Thymus (tissue), 11 donors: ENCODE measurements around the gene RPL38. TPM values are rescaled to one million over a fixed set of nuclear protein-coding genes. Genes with fewer than 3 reads are reported as not detected.

Experiments
- DNase-seq, 9 donors: peaks; one replicate each; pipeline ENCODE4 v3.0.0-alpha.2; 2013; ENCODE audit warnings: low spot score in 9 of 9, low read depth in 6 of 9, missing footprints in 1 of 9
- H3K27ac ChIP-seq, 2 donors: one replicate each; pipeline ENCODE4 v1.5.1; 2013; ENCODE audit warnings: control low read depth in 1 of 2, low read depth in 1 of 2, low read length in 1 of 2, mild to moderate bottlenecking in 1 of 2, moderate library complexity in 1 of 2
- H3K27me3 ChIP-seq, 2 donors: one replicate each; pipeline ENCODE4 v1.5.1; 2013; ENCODE audit warnings: low read length in 1 of 2; ENCODE audit not compliant: control insufficient read depth in 2 of 2, insufficient read depth in 1 of 2
- H3K36me3 ChIP-seq, 2 donors: one replicate each; pipeline ENCODE4 v1.5.1; 2013; ENCODE audit warnings: low read length in 1 of 2, mild to moderate bottlenecking in 1 of 2, moderate library complexity in 1 of 2; ENCODE audit not compliant: control insufficient read depth in 2 of 2, insufficient read depth in 2 of 2
- H3K4me1 ChIP-seq, 2 donors: one replicate each; pipeline ENCODE4 v1.5.1; 2013; ENCODE audit warnings: low read length in 2 of 2; ENCODE audit not compliant: control insufficient read depth in 2 of 2, insufficient read depth in 2 of 2
- H3K4me3 ChIP-seq, 2 donors: one replicate each; pipeline ENCODE4 v1.5.1; 2013; ENCODE audit warnings: low read length in 2 of 2, control low read depth in 1 of 2, mild to moderate bottlenecking in 1 of 2
- H3K9me3 ChIP-seq, 2 donors: one replicate each; pipeline ENCODE4 v1.5.1; 2013; ENCODE audit warnings: low read length in 1 of 2, mild to moderate bottlenecking in 1 of 2; ENCODE audit not compliant: control insufficient read depth in 2 of 2, insufficient read depth in 1 of 2
- WGBS: extraction: QIAGEN DNeasy Blood & Tissue Kit; methylation state at CpG from one replicate; pipeline ENCODE4 v1.1.7; 2013; 5-methylcytosine and 5-hydroxymethylcytosine counted together
- polyA plus RNA-seq: library from polyadenylated mRNA; stranded (reverse); fragments of 200-250 nt; gene quantifications from one replicate; pipeline ENCODE4 v1.2.3, GENCODE V29; 2013
- total RNA-seq: library from RNA; stranded (reverse); fragments of 120-200 nt; gene quantifications from one replicate; pipeline ENCODE4 v1.2.4, GENCODE V29; 2013
- donor health status: healthy.

The RPL38 gene
- total and polyA plus RNA-seq, 2 donors = 2,116 to 3,433 TPM

DNA sequence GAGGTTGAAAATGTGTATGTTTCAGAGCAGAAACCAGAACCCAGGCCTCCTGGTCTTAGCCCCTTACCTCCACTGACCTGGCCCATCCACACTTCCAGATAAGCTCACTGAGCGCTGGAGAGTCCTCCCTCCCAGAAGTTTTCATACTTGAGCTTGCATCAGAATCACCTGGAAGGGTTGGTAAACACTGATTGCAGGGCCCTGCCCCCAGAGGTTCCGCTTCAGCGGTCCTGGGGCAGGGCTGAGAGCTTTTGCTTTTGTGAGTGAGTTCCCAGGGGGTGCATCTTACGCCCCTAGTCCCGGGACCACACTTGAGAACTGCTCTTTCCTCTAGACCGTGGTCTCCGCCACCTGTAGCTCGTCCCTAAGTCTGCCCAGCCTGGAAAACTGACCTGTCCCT, 30.5 kb downstream of the RPL38 start:
- H3K36me3 ChIP-seq = peaks cover 0 to 3% of the 10 kb centered on the region in 2 donors

DNA sequence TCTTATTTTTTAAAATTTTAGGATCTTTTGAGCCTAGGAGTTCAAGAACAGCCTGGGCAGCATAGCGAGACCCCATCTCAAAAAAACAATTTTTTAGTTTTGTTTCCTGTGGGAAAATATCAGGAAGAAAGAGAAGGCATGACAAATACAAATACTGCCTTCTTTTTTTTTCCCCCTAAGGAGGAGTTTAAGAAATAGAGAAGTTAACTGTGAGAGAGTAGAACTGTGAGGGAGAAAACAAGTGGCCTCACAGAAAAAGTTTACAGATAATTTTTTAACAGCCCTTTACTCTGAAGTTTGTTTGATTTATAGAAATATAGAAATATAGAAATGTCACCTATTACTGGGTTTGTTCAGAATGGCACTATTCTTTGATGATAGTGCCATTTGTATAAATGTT, 31.0 kb downstream of the RPL38 start:
- DNase-seq = no peak
- WGBS = 89% methylated on average over 1 of the region's 1 CpG
- Histone ChIP-seq H3K9me3 (no peaks in the 10 kb centered on the region), H3K4me3 (no peak overlapping the region), H3K27ac (no peak overlapping the region), H3K36me3 (peaks cover 0 to 3% of the 10 kb centered on the region in 2 donors), H3K4me1 (peaks cover 3 to 16% of the 10 kb centered on the region in 2 donors), H3K27me3 (no peaks in the 10 kb centered on the region)

More for the DNA sequence above, 30.5 kb downstream of the RPL38 start:
- no peak for DNase-seq
- no peak overlapping the region for H3K27ac ChIP-seq
- H3K27me3 ChIP-seq = no peaks in the 10 kb centered on the region
- H3K4me1 ChIP-seq = peaks cover 3 to 16% of the 10 kb centered on the region in 2 donors
- no peaks in the 10 kb centered on the region for H3K9me3 ChIP-seq
- WGBS = 90% methylated on average over 8 of the region's 8 CpGs
- no peak overlapping the region for H3K4me3 ChIP-seq

DNA sequence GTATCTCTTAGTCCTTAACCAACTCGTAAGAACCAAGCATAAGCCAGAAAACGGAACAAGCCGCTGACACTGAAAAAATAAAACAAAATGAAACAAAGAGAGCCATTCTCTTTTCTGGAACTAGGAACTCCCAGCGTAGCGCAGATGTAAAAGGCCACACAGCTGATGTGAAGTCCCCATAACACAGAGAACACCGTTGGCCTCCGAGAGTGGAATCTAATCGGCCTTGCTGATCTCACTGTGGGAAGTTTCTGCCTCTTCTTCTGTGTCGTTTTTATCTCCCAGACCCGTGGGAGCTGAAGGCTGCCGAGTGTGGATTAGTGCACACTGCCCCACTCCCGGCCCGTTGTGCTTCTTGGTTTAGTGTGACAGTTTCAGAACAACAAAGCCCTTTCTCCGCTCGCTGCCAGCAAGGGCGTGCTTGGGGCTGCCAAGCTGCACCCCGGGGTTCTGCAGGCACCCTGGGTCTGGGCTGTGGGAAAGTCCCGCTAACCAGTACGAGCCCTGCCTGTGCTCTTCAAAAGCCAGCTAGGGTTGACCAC, 31.6 kb downstream of the RPL38 start:
- peak in 1 of 9 donors; percentile 49 for DNase-seq
- 51% methylated on average over 19 of the region's 19 CpGs for WGBS
- no peak overlapping the region for H3K4me3 ChIP-seq
- H3K27ac ChIP-seq = peak overlapping the region; percentile 29 to 66
- no peaks in the 10 kb centered on the region for H3K27me3 ChIP-seq
- H3K36me3 ChIP-seq = peaks cover 0 to 3% of the 10 kb centered on the region in 2 donors
- no peaks in the 10 kb centered on the region for H3K9me3 ChIP-seq
- H3K4me1 ChIP-seq = peaks cover 3 to 16% of the 10 kb centered on the region in 2 donors

DNA sequence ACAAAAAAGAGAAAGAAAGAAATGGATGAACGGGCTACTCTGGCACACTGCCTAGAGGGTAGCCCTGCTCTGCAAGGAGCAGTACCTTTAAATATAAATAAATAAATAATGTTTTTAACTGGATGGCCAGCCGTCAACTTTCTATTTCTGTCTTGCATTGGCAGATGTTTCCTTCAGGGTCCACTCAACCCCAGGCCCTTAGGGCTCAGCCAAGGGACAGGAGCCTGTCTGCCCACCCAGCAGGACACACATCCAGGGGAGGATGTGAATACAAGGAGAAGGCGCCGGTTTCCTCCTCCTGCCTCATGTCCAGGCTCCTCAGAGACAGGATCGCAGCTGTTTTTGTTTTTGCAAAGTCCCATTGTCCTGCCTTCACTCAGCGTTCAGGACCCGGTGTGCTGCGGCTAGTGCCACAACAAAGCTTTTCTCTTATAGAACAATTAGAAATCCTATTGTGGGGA, 32.5 kb downstream of the RPL38 start:
- H3K27ac ChIP-seq = no peak overlapping the region
- no peaks in the 10 kb centered on the region for H3K9me3 ChIP-seq
- DNase-seq = no peak
- H3K27me3 ChIP-seq = no peaks in the 10 kb centered on the region
- peaks cover 3 to 18% of the 10 kb centered on the region in 2 donors for H3K4me1 ChIP-seq
- peaks cover 0 to 3% of the 10 kb centered on the region in 2 donors for H3K36me3 ChIP-seq
- no peak overlapping the region for H3K4me3 ChIP-seq
- WGBS = 95% methylated on average over 8 of the region's 8 CpGs

DNA sequence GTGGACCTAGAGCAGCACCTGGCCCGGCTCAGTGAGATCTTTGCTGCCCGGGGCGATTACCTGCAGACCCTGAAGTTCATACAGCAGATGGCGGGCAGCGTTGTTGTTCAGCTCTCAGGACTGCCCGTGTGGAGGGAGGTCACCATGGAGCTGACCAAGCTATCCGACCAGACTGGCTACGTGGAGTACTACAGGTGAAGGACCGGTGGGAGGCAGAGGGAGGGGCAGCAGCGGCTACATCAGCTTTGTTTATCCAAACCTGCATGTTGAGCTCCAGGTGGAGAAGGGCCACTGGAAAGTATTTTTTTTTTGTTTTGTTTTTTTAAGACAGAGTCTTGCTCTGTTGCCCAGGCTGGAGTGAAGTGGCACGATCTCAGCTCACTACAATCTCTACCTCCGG, 33.8 kb downstream of the RPL38 start:
- Histone ChIP-seq H3K4me3 (no peak overlapping the region), H3K27ac (no peak overlapping the region), H3K27me3 (no peaks in the 10 kb centered on the region), H3K4me1 (peaks cover 3 to 18% of the 10 kb centered on the region in 2 donors), H3K9me3 (no peaks in the 10 kb centered on the region), H3K36me3 (peaks cover 0 to 3% of the 10 kb centered on the region in 2 donors)
- 97% methylated on average over 12 of the region's 12 CpGs for WGBS
- DNase-seq = no peak

DNA sequence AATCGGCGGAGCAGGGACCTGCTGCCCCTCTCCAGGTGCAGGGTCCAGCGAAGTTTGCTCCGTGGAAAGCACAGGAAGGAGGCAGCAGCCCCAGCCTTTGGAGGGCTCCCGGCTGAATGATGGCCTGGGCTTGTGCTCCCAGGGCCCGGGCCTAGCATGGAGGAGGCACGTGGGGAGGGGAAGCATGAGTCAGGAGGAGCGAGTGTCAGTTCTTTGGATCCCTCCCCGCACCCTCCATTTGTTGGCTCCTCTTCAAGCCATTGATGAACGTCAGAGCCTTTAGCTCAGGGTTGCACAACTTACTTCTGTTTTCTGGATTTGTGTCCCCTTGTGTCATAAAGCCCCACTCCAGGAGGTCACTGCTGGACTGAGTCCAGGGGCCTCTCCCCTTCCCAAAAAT, 35.7 kb downstream of the RPL38 start:
- DNase-seq = no peak
- peaks cover 3 to 16% of the 10 kb centered on the region in 2 donors for H3K4me1 ChIP-seq
- WGBS = 94% methylated on average over 10 of the region's 10 CpGs
- H3K4me3 ChIP-seq = no peak overlapping the region
- H3K27me3 ChIP-seq = no peaks in the 10 kb centered on the region
- H3K9me3 ChIP-seq = no peaks in the 10 kb centered on the region
- H3K27ac ChIP-seq = no peak overlapping the region
- H3K36me3 ChIP-seq = peaks cover 0 to 3% of the 10 kb centered on the region in 2 donors

DNA sequence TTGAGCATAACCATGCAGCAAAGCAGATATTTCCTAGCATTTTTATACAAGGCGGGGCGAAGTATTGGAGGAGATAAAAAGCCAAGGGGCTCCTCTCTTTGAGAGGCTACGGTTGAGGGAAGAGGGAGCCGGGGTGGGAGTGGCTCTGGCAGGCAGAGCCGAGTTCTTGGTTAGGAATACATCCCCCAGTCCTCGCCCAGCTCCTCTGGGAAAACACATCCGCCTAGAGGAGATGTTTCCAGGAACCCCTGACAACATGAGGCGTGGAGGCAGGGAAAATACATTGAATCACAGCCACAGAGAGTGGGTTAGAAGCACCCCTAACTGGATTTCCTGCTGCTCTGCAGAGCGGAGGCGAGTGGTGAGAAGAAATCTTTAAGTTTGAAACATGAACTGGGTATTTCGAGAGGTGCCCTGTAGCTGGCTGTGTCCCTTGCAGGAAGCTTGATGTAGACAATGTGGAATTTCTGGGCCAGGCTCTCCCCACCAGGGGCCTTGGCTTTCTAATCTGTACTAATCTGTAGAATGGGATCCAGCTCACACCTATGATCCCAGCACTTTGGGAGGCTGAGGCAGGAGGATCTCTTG, 37.2 kb downstream of the RPL38 start:
- peaks cover 0 to 6% of the 10 kb centered on the region in 2 donors for H3K4me1 ChIP-seq
- no peaks in the 10 kb centered on the region for H3K27me3 ChIP-seq
- no peak for DNase-seq
- H3K9me3 ChIP-seq = no peaks in the 10 kb centered on the region
- peaks cover 0 to 3% of the 10 kb centered on the region in 2 donors for H3K36me3 ChIP-seq
- H3K4me3 ChIP-seq = no peak overlapping the region
- H3K27ac ChIP-seq = peak overlapping the region in 1 of 2 donors; percentile 41
- WGBS = 95% methylated on average over 11 of the region's 11 CpGs

DNA sequence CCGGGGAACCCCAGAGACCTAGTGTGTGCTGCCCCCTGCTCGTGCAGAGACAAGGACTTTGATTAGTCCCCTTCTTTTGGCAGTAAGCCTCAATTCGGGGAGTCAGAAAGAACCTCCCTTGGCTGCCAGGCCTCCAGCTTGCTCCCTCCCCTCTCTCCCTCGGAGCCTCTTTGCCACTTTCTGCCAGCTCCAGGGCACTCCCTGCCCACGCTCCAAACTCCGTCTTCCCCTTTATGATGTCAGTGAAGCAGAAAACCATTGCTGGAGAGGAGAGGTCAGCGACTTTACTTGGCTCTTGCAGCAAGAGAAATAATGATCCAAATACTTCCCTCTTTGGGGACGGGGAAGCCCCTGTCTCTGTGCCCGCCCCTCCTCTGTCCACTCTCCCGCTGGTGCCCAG, 38.0 kb downstream of the RPL38 start:
- Histone ChIP-seq H3K36me3 (peaks cover 0 to 3% of the 10 kb centered on the region in 2 donors), H3K4me1 (peaks cover 0 to 3% of the 10 kb centered on the region in 2 donors), H3K27ac (peak overlapping the region in 1 of 2 donors; percentile 60), H3K4me3 (no peak overlapping the region), H3K27me3 (no peaks in the 10 kb centered on the region), H3K9me3 (peaks cover 0 to 2% of the 10 kb centered on the region in 2 donors)
- DNase-seq = no peak
- 91% methylated on average over 10 of the region's 10 CpGs for WGBS

DNA sequence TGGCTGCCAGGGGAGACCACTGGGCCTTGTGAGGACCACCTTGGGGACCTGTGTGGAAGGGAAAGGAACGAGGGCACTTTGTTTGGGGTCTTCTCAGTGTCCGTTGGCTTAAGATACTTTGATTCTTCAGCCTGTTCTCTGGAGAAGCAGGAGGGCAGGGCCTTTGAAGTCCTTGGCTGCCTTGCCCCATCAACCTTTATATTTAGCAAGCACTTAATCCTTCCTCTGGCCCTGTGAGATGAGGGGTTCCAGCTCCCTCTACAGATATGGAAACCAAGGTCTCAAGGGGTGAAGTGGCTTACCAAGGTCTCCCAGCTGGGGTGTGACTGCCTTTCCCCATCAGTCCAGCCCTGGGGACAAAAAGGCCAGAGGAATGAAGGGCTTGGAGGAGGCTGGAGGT, 38.4 kb downstream of the RPL38 start:
- no peak for DNase-seq
- H3K9me3 ChIP-seq = peaks cover 0 to 3% of the 10 kb centered on the region in 2 donors
- H3K4me3 ChIP-seq = no peak overlapping the region
- no peak overlapping the region for H3K27ac ChIP-seq
- H3K27me3 ChIP-seq = no peaks in the 10 kb centered on the region
- WGBS = 93% methylated on average over 2 of the region's 2 CpGs
- peaks cover 0 to 3% of the 10 kb centered on the region in 2 donors for H3K4me1 ChIP-seq
- H3K36me3 ChIP-seq = peaks cover 0 to 3% of the 10 kb centered on the region in 2 donors
